HG03354 (cell line): ENCODE results near the gene GKAP1.
"Not testable (repeated sequence)": the region's sequence is repeated elsewhere in the genome, so short reads cannot be mapped to it uniquely, and the experiment has no call there.

Experiments used
- ATAC-seq: cut with Tn5 transposase; IDR thresholded peaks from one replicate; pipeline ENCODE4 v1.9.1; 2021; ENCODE audit warnings: mild to moderate bottlenecking; ENCODE audit not compliant: unreplicated experiment, poor library complexity, severe bottlenecking

GKAP1 gene

DNA sequence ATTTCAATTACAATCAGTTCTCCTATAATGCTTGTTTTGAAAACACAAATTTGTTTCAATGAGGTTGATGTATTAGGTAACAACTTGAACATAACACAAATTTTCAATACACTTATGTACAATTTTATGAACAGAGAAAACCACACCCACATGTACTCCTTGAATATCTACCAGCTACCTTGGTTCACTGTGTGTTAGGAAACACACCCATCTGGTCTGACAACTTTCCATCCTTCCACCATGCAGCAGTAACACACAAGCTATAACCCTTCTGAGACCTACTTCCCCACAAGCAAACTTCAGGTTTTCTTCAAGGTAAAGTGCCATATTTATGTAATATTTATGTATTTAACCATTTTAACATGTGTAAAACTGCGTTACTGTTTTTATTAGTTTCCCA is 73.4 kb downstream of the GKAP1 start:
- no peak for ATAC-seq

DNA sequence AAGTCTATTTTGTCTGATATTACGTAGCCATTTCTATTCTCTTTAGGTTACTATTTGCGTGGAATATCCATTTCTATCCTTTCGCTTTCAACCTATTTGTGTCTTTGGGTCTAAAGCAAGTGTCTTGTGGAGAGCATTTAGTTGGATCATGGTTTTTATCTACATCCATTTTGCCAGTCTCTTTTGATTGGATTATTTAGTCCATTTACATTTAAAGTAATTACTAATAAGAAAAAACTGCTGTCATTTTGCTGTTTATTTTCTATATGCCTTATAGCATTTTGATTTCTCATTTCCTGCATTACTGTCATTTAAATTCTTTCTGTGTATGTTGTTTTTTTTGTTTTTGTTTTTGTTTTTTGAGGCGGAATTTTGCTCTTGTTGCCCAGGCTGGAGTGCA is 83.8 kb downstream of the GKAP1 start:
- ATAC-seq, result no peak

DNA sequence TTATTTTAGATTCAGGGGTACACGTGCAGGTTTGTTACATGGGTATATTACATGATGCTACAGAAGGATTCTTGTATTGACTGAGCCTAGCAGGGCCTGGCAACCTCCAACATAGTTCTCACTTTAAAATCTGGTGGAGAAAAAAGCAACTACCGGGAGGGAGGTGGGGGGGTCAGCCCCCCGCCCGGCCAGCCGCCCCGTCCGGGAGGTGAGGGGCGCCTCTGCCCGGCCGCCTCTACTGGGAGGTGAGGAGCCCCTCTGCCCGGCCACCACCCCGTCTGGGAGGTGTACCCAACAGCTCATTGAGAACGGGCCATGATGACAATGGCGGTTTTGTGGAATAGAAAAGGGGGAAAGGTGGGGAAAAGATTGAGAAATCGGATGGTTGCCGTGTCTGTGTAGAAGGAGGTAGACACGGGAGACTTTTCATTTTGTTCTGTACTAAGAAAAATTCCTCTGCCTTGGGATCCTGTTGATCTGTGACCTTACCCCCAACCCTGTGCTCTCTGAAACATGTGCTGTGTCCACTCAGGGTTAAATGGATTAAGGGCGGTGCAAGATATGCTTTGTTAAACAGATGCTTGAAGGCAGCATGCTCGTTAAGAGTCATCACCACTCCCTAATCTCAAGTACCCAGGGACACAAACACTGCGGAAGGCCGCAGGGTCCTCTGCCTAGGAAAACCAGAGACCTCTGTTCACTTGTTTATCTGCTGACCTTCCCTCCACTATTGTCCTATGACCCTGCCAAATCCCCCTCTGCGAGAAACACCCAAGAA is 88.8 kb downstream of the GKAP1 start:
- ATAC-seq, result not testable (repeated sequence)

DNA sequence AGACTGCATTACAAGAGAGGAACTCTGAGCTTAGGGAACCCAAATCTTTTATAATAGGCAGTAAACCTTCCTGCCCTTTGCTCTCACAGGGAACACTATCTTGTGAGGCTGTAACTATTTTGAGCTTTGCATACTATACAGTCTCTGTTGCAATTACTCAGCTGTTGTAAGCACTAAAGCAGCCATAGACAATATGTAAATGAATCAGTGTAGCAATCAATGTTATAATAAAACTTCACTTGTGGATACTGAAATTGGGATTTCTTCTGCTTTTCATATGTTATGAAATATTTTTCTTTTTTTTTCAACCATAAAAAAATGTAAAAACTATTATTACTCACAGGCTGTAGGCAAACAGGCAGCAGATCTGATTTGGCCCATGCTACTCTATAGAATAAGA is 93.1 kb downstream of the GKAP1 start:
- ATAC-seq, result no peak

- no peak for ATAC-seq
These were observed 94.7 kb downstream of the GKAP1 start for GRCh38 chr9:83722726-83723495.

DNA sequence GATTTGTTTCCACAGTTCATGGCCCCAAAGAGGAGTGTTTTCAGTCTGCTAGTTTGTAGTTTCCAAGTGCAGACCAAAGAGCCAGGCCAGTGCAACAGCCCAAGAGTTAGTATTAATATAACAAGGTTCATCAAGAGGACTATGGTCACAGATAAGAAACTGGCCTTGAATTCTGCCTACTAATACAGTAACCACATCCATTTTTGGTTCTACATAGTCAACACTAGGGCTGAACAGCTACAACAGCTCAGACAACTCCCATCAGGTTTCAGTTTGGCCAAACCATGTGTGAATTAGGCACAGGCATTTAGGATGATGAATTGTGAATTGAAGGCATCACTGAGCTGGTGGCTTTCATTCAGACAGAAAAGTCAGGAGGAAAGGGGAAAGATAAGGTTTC is 96.1 kb downstream of the GKAP1 start:
- no peak for ATAC-seq

GRCh38 chr9:83715794-83716193 is 101.8 kb downstream of the GKAP1 start:
- ATAC-seq, result no peak

DNA sequence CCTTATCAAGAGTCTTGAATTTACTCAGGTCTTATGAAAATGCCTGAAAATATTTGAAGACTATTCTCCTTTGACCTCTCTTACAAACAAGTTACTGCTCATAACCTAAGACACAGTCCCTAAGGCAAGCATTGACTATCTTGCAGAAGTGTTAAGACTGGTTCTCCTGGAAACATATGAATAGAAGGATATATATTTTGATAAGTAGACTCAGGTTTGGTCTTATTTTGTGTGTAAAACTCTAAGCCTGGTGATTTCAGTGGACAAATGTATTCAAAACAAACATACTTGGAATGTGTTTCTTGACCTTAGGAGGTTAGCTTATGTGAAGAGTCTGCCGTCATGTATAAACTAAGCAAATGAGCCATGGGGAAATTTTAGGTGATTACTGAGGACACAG is 102.3 kb downstream of the GKAP1 start:
- no peak for ATAC-seq

DNA sequence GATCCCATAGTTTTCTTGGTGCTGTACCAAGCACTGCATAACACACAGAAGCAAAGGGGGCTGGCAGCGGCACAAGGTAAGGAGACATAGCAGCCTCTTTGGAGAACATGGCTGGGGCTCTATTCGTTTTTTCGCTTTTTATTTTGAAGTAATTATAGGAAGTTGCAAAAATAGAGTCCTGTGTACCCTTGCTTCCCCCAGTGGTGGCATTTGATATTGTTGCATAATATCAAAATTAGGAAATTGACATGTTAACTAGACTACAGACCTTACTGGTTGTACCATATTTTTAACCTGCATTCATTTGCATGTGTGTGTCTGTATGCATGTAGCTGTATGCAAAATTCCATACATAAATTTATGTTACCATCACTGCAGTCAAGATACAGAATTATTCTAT is 103.2 kb downstream of the GKAP1 start:
- peak; percentile 64 for ATAC-seq

DNA sequence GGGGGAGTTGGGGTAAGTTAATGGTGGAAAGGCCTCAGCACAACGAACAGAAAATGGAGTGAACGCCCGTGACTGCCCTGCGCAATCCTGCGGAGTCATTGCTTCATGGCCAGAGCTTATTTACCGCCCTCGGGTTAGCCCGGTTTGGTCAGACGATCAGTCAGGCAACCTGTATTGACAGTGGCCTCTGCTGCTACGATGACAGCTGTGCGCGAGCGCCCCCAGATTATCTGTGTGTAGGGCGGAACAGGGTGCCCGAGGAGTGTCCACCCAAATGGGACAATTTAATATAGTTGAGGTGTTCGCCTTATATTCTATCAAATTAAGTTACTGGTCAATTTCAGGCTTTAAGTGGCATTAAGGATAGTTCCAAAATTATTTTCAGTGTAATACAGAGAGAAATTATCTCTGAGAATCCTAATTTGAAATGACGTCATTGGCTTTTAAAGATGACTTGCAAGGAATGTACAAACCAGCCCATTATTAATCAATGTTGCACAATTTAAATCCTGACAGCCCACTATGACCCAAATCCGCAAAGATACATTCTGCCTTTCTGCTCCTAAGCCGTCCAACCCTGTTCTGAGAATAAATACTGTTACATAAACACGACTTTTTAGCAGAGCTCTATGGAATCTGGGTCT is 108.9 kb downstream of the GKAP1 start:
- peak; percentile 60 for ATAC-seq

DNA sequence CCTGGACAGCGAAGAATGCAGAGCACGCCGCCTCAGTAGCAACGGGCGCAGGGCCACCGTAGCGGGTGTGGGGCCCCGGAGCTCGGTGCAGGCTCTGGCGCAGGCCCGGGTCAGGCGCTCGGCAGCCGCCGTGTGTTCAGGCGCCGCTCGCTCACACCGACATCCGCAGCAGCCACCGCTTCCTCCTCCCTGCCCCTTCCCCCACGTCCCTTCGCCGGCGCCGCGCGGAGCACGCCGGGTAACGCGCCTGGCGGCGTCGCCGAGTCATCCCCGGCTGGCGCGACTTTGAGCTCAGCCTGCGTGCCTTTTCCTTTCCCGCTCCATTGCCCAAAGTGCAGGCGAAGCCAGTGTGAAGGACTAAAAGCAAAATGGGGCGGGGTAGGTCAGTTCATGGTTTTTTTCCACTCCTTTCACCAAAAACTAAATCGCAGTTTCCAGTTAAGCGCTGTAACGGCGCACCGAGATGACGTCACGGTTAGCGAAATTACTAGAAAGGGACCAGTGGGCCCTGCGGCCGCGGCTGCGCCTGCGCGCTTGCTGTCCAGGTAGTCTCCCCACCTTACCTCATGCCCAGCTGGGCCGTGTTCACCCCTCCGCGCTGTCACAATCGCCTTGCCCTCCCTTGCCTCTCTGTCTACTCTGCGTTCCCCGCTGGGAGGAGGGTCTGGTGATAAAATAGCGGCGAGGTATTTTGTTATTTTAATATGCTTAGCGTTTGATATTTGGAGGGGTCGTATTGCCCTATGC is 109.6 kb downstream of the GKAP1 start, which contains the start of gene UBQLN1:
TSS of gene UBQLN1 (minus strand) at position 191 of the 747 bp plus-strand sequence. CDS start 279 bp downstream, outside the sequence.
- peak; percentile 79 for ATAC-seq

DNA sequence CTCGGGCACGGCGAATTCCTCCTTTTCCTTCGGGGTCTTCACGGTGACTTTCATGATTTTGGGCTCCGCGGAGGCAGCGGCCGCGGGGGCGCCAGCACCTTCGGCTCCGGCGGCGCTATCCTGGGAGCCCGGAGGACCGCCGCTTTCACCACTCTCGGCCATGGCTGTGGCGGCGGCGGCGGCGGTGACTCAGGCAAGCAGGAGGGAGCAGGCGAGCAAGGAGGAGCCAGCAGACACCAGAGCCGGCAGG is 110.1 kb downstream of the GKAP1 start:
- ATAC-seq, result peak; percentile 57

GRCh38 chr9:83706676-83707517 is 110.7 kb downstream of the GKAP1 start:
- peak; percentile 23 for ATAC-seq

DNA sequence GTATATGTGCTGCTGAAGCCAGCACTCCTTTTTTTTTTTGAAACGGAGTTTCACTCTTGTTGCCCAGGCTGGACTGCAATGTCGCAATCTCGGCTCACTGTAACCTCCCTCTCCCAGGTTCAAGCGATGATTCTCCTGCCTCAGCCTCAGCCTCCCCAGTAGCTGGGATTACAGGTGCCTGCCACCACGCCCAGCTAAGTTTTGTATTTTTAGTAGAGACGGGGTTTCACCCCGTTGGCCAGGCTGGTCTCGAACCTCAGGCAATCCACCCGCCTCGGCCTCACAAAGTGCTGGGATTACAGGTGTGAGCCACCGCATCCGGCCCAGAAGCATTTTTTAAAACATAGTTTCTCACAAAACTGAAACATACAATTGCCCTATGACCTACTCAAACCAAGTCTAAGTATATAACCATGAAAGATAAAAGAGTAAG is 112.3 kb downstream of the GKAP1 start:
- not testable (repeated sequence) for ATAC-seq

GRCh38 chr9:83701769-83702168 is 115.8 kb downstream of the GKAP1 start:
- no peak for ATAC-seq

- no peak for ATAC-seq
These were observed 116.3 kb downstream of the GKAP1 start for GRCh38 chr9:83701286-83701685.

- peak; percentile 52 for ATAC-seq
These were observed 118.0 kb downstream of the GKAP1 start for GRCh38 chr9:83699615-83700014.

- ATAC-seq, result peak; percentile 46
These were observed 118.5 kb downstream of the GKAP1 start for GRCh38 chr9:83698976-83699585.

- no peak for ATAC-seq
These were observed 126.1 kb downstream of the GKAP1 start for GRCh38 chr9:83691492-83691891.
